Islet precursor cell (in vitro differentiated cells): Measurements from ENCODE around the gene SH3PXD2A.
"Not testable (repeated sequence)": the region's sequence is repeated elsewhere in the genome, so short reads cannot be mapped to it uniquely, and the experiment has no call there.

Experiments used
- DNase-seq: peaks from one replicate; pipeline ENCODE4 v3.0.0-alpha.2; 2018

SH3PXD2A gene

GRCh38 chr10:103740611-103741010, 114.8 kb downstream of the SH3PXD2A start:
- no peak for DNase-seq

- peak; percentile 96 for DNase-seq
Observed at GRCh38 chr10:103739039-103739764, 116.2 kb downstream of the SH3PXD2A start.

DNA sequence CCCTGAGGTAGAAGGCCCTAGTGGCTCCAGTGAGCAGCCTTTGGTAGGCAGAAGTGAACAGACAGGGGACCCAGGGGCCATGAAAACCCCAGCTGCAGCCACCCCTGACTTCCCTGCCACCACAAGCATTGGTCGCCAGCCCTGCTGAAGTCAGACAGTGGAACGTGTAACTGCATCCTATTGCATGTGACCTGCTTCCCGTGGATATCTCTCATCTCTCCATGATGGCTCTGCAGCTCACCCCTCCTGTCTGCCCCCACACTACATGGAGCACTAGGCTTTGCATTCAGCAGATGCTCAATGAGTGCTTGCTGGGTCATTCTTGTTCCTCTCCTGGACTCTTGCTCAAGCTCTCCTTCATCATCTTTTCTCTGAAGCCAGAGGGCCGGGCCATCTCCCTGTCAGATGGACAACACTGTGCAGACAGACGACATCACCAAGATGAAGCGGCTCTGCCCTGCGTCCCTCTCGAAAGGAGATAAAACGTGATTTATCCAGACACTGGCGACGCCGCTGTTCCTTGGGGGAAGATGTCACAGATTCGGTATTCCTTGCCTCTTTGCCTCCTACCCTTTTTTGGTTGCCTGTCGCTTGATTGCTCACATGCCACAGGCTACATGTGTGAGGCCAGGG, 117.5 kb downstream of the SH3PXD2A start:
- peak; percentile 81 for DNase-seq

DNA sequence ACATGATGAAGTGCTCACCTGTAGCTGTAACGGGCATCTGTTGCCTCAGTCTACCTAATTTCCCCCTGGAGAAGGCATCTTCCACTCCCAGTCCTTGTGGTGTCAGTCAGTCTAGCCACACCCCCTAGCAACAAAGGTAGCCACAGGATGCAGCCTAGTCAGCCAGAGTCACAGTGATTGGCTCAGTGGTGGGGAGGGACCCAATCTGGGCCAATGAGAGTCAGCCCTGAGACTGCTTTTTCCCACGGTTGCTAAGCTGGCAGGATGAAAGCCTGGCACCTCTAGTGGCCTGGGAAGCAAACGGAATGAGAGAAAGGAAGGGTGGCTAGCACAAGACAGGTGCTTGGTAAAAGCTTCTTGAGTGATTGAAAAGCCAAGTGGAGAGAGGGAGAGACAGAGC, 118.6 kb downstream of the SH3PXD2A start:
- DNase-seq: peak; percentile 83

- DNase-seq: no peak
Observed at GRCh38 chr10:103736044-103736443, 119.3 kb downstream of the SH3PXD2A start.

- DNase-seq: no peak
Observed at GRCh38 chr10:103734731-103735130, 120.6 kb downstream of the SH3PXD2A start.

DNA sequence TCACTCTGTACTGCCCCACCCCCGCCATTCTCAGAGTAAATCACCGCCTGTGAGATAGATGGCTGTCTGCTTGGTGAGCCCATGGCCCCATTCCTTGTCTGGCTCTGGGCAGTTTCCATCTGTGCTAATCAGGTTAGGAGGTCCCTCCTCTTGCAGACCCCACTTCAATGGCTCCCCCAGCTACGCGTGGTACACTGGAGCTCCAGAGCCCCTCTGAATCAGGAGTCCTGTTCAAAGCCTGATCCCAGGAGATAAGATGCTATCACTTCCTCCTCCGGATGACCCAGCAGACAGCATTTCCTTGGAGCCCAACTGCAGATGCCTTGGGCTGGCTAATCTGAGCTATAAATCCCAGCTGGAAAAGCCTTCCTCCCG, 122.3 kb downstream of the SH3PXD2A start:
- DNase-seq: peak; percentile 97

DNA sequence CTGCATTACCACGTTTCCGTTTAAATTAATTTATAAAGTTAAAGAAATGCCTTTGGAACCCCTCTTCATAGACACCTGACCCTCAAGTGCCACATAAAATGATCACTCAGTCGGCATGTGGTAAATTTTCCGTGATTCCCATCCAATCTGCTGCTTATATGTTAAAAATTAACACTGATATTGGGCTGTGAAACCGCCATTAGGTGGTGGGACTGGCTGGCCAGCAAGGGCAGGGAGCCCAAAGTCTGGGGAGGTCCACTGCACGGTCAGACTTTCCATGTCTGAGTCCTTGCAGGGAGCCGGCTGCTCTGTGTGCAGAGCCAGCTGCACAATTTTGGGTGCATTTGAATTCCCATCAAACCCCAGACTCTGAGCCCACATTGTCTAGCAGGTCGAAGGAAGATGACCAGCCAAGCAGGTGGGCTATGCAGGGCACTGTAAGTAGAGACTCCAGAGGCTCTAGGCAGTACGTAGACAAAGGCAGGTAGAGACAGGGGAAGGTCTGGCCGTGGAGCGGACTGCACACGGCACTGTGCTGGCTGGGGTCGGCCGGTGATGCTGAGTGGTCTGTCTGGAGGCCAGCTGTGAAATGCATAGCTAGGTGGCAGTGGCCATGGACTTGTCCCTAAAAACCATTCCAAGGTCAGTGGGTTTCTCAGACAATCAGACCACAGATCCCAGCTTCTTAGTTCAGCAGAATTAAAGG, 122.9 kb downstream of the SH3PXD2A start:
- no peak for DNase-seq

DNA sequence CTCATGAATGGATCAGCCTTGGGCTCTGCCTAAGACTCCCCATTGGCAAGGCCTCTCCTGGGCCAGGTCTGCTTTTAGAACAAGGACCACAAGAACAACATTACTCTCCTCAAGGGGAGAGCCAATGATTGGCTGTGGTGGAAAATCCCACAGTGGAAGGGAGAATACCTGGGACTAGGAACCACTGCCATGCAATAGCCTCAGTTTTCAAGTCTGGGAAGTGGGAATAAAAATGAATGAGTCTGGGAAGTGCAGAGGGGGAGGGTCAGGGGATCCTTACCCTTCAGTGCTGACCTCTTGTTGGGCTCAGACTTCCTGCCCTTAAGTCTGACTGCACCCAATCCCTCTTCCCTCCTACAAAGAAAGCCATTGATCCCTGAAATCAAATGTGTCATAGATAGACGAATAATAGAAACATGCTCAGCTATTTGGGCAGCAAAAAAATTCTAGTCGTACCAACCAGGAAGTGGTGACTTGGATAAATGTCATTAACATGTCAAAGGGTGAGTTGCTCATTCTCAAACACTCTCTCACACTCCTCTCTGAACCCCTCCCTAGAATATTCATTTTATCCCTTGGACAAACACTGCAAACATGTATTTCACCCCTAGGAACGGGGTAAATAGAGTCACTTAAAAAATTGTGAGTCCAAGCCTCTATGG, 123.6 kb downstream of the SH3PXD2A start:
- DNase-seq: no peak

DNA sequence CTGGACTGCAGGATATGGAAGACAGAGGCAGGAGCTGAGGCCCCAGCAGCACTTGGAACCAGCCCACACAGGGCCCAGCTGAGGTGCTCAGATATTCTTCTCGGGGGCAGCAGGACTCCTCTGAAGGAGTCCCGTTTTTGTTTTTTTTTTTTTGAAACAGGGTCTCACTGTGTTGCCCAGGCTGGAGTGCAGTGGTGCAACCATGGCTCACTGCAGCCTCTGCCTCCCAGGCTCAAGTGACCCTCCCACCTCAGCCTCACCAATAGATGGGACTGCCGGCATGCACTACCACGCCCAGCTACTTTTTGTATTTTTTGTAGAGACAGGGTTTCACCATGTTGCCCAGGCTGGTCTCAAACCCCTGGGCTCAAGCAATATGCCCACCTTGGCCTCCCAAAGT, 124.3 kb downstream of the SH3PXD2A start:
- DNase-seq: not testable (repeated sequence)

DNA sequence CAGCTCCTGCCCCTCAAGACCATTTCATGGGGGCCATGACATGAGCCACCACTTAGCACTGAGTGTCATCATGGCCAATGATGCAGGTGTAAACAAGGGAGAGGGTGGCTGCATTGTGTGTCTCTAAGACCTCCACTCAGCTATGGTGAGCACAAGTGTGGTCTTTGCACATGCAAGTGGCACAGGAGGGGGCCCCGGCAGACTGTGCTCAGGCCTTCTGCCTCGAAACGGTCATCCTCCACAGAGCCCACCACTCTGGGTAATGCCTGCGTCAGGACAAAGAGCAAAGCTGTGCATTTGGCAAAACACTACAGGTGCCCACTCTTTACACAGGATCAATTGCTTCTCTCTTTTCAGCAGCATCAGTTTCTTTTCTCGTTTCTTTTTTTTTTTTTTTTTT, 125.5 kb downstream of the SH3PXD2A start:
- no peak for DNase-seq

DNA sequence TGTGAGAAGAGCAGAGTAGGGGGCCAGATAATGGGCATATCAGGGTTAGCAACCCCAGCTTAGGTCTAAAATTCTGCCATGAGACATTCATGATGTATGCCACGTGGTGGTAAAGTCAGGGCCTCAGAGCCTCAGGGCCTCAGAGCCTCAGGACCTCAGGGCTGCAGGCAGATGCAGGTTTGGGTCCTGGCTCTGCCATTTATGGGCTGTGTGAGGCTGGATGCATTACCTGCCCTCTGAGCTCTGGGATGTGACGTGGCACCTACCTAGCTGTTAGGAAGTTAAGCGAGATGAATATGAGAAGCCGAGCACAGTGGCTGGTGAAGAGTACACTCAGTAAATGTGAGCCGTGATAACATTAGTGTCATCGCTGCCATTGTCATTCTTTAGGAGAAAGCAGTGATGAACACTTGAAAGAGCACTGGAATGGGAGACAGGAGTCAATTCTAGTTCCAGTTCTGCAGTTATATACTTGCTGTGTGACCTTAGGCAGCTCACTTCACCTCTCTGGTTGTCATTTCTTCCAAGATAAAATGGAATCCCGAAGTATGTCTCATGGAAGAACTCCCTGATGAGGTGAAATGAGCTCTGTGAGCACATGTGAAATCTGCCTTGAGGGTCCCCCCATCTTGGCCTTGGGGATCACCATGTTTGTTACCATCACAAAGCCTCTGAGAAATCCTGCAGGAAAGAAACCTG, 127.2 kb downstream of the SH3PXD2A start:
- DNase-seq: no peak

GRCh38 chr10:103727546-103727963, 127.8 kb downstream of the SH3PXD2A start:
- no peak for DNase-seq

GRCh38 chr10:103726637-103727036, 128.7 kb downstream of the SH3PXD2A start:
- DNase-seq: no peak

DNA sequence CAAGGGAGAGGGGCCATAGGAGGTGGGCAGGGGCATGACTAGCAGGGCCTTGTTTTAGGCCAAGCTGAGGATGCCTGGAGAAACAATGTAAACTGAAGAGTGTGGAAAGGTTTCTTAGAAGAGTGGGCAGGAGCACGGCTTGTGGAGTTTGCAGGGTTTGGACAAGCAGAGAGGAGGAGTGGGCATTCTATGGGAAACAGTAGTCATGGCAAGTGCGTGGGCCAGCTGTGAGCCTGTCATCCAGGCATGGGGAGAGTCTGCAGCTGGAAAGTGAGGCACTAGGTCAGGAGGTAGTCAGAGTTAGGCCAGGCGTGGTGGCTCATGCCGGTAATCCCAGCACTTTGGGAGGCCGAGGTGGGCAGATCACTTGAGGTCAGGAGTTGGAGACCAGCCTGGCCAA, 130.1 kb downstream of the SH3PXD2A start:
- DNase-seq: no peak

- DNase-seq: no peak
Observed at GRCh38 chr10:103724771-103725170, 130.6 kb downstream of the SH3PXD2A start.

GRCh38 chr10:103724074-103724473, 131.3 kb downstream of the SH3PXD2A start:
- no peak for DNase-seq

GRCh38 chr10:103723557-103723956, 131.8 kb downstream of the SH3PXD2A start:
- DNase-seq: no peak

DNA sequence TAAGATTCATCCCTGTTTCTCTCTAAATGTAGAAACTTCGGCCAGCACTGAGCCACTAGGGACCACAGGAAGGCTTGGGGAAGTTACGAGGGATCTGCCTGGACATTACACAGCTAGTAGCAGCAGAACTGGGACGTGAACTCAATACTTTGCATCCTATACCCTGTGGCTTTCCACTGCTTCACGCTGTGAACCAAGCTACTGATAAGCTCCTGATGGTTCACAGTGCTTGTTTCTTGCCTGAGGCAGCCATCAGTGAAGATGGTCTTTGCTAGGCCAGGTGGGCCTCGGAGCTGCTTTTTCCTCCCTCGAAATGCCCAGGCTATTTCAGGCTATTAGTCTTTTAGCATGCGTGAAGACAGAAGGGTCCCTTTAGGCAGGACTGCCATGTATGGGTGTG, 132.7 kb downstream of the SH3PXD2A start:
- no peak for DNase-seq

GRCh38 chr10:103720964-103721335, 134.4 kb downstream of the SH3PXD2A start:
- no peak for DNase-seq

DNA sequence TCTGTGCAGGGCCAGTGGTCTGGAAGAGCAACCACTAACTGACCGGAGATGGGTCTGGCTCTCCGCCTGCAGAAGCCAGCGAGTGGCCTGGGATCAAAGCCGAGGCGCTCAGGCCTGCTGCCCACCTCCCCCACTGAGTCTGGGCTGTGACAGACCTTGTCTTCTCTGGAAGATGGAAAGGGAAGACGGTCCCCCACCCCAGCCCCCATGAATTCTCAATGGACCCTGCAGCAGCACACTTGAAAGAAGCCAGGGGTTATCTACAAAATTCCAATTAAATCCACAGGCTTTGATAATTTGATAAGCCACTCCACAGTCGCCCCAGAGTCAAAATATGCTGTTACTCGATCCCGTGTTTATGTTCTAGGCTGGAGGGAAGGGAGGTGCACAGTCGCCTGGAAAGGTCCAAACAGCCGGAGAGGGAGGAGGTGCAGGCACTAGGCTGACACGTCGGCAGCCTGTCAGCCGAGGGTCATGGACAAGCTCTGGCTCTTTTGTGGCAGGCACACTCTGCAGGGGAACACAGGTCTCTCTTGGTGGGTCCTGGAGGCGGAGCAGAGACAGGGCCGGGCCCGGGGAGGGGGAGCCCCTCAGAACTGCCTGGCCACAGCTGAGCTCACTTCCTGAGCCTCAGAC, 134.9 kb downstream of the SH3PXD2A start:
- DNase-seq: peak; percentile 88

GRCh38 chr10:103719036-103719435, 136.3 kb downstream of the SH3PXD2A start:
- DNase-seq: no peak

DNA sequence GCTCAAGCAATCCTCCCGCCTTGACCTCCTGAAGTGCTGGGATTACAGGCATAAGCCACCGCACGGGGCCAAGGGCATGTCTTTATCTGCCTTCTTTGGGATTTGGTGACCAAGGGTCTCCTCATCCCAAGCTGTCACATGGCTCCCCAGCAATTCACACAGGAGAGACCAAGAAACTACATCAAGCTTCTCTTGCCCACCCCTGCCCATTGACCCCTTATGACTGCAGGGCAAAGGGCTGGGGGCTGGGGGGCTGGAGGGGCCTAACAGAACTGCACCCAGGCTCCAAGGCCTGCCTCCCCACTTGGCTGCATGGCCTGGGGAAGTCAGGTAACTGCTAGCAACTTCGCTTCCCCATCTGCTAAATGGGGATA, 137.1 kb downstream of the SH3PXD2A start:
- DNase-seq: no peak
